NCI-H774 (cell line): ENCODE data around the gene DHTKD1.
"Not testable (repeated sequence)": the region's sequence is repeated elsewhere in the genome, so short reads cannot be mapped to it uniquely, and the experiment has no call there.

Experiments used
- DNase-seq: peaks from one replicate; lab custom pipeline; 2025; lab: John Stamatoyannopoulos, UW

DHTKD1 gene

GRCh38 chr10:12062754-12063482, 5.8 kb upstream of the DHTKD1 start:
- no peak for DNase-seq

GRCh38 chr10:12063483-12063818, 5.3 kb upstream of the DHTKD1 start:
- no peak for DNase-seq

DNA sequence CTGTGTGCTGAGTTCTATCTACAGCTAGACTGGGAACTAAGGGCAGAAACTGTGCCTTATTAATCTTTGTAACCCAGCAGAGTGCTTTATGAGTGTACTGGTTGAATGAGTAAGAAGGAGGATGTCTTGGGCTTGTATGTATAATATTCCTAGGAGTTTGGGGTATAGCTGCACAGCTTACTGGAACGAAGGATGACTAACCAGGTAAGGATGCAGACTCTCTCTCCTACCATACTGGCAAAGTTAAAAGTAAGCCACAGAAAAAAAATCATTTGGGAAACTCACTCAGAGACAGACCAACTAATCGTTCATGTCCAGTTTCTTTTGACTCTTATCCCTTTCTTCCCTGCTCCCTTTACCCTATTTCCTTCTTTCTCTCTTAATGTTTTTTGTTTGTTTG, 1.4 kb upstream of the DHTKD1 start:
- no peak for DNase-seq

DNA sequence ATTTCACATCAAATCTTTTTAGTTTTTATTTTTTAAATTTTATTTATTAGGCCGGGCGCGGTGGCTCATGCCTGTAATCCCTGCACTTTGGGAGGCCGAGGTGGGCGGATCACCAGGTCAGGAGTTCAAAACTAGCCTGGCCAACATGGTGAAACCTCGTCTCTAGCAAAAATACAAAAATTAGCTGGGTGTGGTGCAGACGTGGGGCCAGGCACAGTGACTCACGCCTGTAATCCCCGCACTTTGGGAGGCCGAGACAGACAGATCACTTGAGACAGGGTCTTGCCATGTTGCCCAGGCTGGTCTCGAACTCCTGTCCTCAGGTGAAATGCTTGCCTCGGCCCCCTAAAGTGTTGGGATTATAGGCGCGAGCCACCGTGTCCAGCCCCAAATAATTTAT, 2.7 kb downstream of the DHTKD1 start:
- DNase-seq: not testable (repeated sequence)

- DNase-seq: no peak
Observed at GRCh38 chr10:12073526-12073925, 4.8 kb downstream of the DHTKD1 start.

DNA sequence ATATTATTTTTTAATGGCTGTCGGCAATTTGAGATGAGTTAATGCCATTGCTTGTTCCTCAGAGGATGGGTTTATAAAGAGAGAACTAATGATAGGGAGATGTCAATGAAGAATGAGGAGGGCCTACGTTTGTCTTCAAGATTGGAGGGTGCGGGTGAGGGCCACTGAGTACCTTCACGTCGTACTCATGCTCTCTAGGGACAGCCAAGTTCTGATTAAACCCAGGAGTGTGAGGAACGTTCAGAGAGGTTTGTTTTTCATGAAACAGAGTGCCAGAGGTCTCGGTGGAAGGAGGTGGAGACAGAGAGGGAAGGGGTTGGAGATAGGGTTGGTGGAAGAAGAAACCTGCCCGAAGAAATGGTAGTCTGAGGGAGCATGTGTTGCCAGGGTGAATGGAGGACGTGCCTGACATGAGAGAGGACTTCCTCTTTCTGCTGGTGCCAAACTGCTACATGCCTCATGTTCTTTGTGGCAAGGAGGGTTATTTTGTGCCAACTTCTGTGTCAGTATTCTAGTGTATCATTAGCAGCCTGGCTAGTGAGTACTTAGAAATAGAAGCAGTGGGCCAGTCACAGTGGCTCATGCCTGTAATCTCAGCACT, 8.9 kb downstream of the DHTKD1 start:
- DNase-seq: no peak

- no peak for DNase-seq
Observed at GRCh38 chr10:12081470-12081869, 12.7 kb downstream of the DHTKD1 start.

GRCh38 chr10:12081879-12082557, 13.3 kb downstream of the DHTKD1 start:
- no peak for DNase-seq

- no peak for DNase-seq
Observed at GRCh38 chr10:12088919-12089318, 20.2 kb downstream of the DHTKD1 start.

DNA sequence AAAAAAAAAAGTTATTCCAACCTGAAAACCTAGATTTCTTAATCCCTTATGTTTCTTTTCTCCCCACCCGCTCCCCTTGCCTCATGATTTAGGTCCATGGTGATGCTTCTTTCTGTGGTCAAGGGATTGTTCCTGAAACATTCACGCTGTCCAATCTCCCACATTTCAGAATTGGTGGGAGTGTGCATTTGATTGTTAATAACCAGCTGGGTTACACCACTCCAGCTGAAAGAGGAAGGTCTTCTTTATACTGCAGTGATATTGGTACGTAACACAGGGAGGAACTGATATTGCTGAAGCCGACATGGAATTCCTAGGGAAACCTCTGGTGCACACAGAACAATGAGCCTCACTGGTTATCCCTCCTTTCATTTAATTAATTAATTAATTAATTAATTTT, 22.7 kb downstream of the DHTKD1 start:
- no peak for DNase-seq

DNA sequence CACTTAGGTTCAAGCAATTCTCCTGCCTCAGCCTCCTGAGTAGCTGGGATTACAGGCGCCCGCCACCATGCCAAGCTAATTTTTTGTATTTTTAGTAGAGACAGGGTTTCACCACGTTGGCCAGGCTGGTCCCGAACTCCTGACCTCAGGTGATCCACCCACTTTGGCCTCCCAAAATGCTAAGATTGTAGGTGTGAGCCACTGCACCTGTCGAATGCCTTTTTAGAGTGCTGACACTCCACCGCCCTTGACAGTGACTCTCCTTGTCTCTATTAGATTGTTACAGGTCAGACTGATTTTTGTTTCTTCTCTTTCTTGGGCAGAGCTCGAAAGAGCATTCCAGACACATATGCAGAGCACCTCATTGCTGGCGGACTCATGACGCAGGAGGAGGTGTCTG, 28.6 kb downstream of the DHTKD1 start:
- DNase-seq: not testable (repeated sequence)

- peak; percentile 48 for DNase-seq
Observed at GRCh38 chr10:12097791-12098190, 29.0 kb downstream of the DHTKD1 start.

GRCh38 chr10:12098966-12099365, 30.2 kb downstream of the DHTKD1 start:
- DNase-seq: no peak

GRCh38 chr10:12103802-12104201, 35.0 kb downstream of the DHTKD1 start:
- DNase-seq: no peak

DNA sequence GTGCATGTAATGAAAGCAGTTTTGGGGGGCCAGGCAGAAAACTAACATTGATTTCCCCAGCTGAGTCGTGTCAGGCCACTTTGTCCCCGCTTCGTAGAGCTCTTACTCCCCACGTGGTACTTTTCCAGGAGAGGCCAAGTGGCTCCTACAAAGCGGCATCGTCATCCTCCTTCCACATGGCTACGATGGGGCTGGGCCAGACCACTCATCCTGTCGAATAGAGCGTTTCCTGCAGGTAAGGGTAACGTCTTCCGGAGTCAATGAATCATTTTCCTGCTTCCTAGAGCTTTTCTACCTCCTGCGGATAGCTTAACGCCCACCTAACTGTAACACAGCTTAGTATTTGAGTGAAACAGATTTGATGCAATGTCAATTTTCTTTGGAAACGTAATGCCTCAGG, 39.0 kb downstream of the DHTKD1 start:
- DNase-seq: no peak

DNA sequence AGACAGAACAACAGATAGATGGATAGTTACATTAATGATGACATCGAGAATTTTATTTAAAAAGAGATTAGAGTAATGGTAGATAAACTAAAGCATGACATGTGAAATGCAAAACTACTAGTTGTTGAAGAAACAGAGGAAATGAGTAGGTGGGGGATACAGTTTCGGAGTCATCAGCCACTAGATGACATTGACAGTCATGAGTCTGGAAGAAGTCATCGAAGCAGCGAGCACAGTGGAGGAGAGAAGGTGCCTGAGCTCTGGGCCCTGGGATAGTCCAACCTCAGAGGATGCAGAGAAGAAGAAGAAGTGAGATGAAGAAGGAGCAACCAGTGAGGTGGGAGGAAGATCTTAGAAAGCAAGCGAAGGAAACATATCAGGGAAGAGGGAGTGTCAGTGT, 40.5 kb downstream of the DHTKD1 start:
- DNase-seq: no peak

DNA sequence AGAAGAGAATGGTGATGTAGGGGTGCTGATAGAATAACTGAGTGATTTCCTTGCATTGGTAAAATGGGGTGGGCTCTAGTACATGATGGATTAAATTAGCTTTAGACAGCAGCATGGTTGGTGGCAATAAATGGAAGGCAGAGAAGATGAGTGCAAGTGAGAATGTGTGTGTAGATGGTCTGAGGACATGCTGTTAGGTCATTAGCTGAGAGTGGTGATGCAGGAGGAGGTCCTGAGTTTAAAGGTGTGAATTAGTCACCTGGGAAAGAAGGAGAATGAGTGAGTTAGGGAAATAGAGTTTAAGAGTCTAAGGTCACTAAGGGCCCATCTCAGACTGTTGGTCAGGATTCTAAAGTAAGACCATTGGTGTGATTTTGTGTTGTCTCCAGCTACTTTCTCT, 42.8 kb downstream of the DHTKD1 start:
- DNase-seq: no peak

GRCh38 chr10:12113627-12114026, 44.9 kb downstream of the DHTKD1 start:
- DNase-seq: no peak

DNA sequence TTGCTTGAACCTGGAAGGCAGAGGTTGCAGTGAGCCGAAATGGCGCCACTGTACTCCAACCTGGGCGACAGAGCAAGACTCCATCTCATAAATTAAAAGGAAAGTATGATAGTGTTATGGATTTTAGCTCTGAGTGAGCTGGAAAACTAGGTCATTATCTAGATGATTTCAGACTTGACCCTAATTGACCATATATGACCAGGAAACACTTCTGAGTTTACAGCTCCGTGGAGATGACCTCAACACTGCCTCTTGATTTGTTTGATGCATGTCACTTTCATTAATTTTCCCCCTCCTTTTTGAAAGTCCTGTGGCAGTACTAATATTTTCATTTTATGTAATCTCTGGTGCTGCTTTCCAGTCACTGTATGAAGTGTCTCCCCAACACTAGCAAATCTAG, 52.9 kb downstream of the DHTKD1 start:
- no peak for DNase-seq

DNA sequence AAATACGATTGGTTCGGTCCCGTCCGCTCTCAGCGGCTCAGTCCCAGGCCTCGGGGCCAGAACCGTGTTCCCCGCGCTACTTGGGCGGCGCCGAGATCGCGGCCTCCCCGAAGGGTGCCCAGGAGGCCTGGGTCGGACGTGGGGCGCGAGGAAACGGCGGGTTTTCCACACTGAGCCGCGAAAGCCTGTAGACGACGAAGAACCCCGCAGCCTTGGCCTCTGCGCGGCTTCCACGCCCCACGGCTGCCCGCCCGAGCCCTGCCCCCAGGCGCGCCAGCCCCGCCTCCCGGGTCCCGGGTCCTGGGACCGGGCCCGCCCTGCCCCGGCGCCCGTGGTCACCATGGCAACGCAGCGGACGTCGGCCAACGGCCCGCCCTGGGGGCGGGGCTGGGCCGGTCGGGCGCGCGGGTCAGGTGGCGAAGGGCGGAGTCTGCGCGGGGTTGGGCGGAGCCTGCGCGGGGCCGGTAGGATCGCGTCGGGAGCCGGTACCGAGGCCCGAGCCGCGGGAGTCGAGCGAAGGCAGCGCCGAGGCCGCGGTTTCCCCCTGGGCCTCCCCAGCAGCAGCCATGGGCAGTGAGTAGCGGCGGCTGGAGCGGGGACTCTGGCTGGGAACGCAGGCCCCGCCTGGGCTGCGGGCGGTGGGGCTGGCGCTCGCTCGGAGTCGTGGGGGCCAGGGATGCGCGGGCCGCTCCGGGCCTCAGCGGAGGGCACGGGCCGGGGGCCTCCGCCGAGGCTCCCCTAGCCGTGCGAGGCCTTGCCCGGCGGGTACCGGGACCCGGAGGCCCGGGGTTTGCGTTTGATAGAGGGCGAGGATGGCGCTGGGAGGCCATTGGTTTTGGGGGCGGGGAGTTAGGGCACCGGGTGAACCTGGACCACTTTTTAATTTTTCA, 60.7 kb downstream of the DHTKD1 start, which contains the start of gene SEC61A2:
Gene SEC61A2, plus strand, starts transcription at position 456 of the 890 bp plus-strand sequence. Its CDS starts 111 bp downstream, at position 567.
- peak; percentile 91 for DNase-seq

DNA sequence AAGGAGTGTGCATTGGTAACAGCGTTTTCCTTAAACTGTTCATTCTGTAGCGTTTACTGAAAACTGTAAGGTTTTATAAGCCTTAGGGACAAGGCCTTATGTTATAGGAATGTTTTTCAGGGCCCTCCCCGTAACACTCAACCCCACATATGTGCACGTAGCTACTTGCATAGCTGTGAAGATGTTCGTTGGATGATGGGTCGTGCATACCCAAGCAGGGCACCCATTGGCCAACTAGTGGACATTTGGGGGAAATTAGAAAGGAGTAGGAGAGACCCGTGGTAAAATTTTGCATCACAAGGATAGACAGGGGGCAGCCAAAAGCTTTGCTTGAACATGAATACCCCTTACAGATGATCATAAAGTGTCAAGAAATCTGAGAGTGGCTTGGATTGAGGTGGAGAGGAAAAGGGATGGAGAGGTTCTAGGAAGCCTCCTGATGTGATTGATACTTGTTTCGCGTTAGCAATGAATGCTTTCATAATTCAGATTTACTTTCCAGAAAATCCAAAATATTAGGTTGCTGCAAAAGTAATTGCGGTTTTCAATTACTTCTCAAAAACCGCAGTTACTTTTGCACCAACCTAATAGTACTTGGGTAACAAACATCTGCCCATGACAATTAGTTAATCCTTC, 61.6 kb downstream of the DHTKD1 start:
- no peak for DNase-seq

- DNase-seq: no peak
Observed at GRCh38 chr10:12135631-12136030, 66.9 kb downstream of the DHTKD1 start.
